ENCODE measurements around the gene RAB44. TPM values are rescaled to one million over a fixed set of nuclear protein-coding genes. Genes with fewer than 3 reads are reported as not detected.
A peak's percentile ranks its signal among the peaks of the same experiment; 100 is the strongest.

Gene RAB44
- total RNA-seq, 1 experiment from 2014 or later = not detected

GRCh38 chr6:36743032-36743431 is 45.4 kb downstream of the RAB44 start:
- Histone ChIP-seq H2BK20ac (ENCODE audit: low read depth, low read length, poor library complexity, severe bottlenecking) (no peak overlapping the region), H3K27me3 (ENCODE audit: insufficient read depth, low read length) (no peaks in the 10 kb centered on the region), H3K9ac (ENCODE audit: extremely low read depth, insufficient read length, low read length) (no peak overlapping the region), H2AK5ac (ENCODE audit: insufficient read length, low read length) (no peak overlapping the region), H2BK12ac (ENCODE audit: insufficient read length, low read depth, low read length) (no peak overlapping the region), H4K20me1 (ENCODE audit: control insufficient read depth, insufficient read depth, insufficient read length) (no peaks in the 10 kb centered on the region), H4K8ac (replicated peaks; ENCODE audit: insufficient read length, low read depth, low read length) (no peak overlapping the region), H3K27ac (ENCODE audit: insufficient read length, low read depth, low read length) (no peak overlapping the region), H3T11ph (ENCODE audit: low read length) (no peak overlapping the region), H2BK15ac (ENCODE audit: low read depth, low read length) (no peak overlapping the region), H4K5ac (ENCODE audit: insufficient read length, low read depth, low read length) (no peak overlapping the region), H3K23ac (ENCODE audit: insufficient read length, low read depth, low read length) (no peak overlapping the region), H3K23me2 (ENCODE audit: insufficient read length, low read depth, low read length, poor library complexity, severe bottlenecking) (no peaks in the 10 kb centered on the region), H4K91ac (ENCODE audit: insufficient read length, low read depth, low read length) (no peak overlapping the region), H3K9me3 (ENCODE audit: control insufficient read depth, low read depth, low read length) (no peaks in the 10 kb centered on the region), H3K4me1 (ENCODE audit: insufficient read depth, low read length) (no peaks in the 10 kb centered on the region), H3K79me2 (ENCODE audit: insufficient read depth, low read length) (no peaks in the 10 kb centered on the region), H3K18ac (ENCODE audit: insufficient read length, low read depth, low read length) (no peak overlapping the region), H3K14ac (ENCODE audit: insufficient read depth, low read length) (no peak overlapping the region), H3K56ac (ENCODE audit: insufficient read length, low read depth, low read length) (no peak overlapping the region), H3K4me2 (ENCODE audit: insufficient read depth, insufficient read length, low read length) (no peak overlapping the region), H3K79me1 (ENCODE audit: insufficient read depth, low read depth, low read length, poor library complexity, severe bottlenecking) (no peaks in the 10 kb centered on the region), H2BK120ac (ENCODE audit: low read depth, low read length, poor library complexity, severe bottlenecking) (no peak overlapping the region), H2AFZ (ENCODE audit: low read length) (no peak overlapping the region), H2BK5ac (ENCODE audit: insufficient read length, low read length) (no peak overlapping the region), H3K4ac (ENCODE audit: low read depth, low read length) (no peak overlapping the region)
- no peaks in the 10 kb centered on the region for H3K36me3 Mint-ChIP-seq (ENCODE audit: insufficient read depth in 1 of 3, low read depth in 3 of 3)
- no CpG with 5 or more reads among the region's 5 CpGs for WGBS (ENCODE audit: extremely low coverage, insufficient read length, low lambda C conversion rate)
- peaks cover 6 to 7% of the 10 kb centered on the region in 2 experiments for H3K4me1 Mint-ChIP-seq
- no peak for TF ChIP-seq CTCF (conservative IDR thresholded peaks at IDR 0.05)
- H3K27ac Mint-ChIP-seq = peak overlapping the region in 1 of 3 experiments; percentile 12; a peak in 2 of 7 replicates
- H3K9me3 Mint-ChIP-seq = no peaks in the 10 kb centered on the region; a peak in 1 of 5 replicates
- no peaks in the 10 kb centered on the region for H3K27me3 Mint-ChIP-seq (ENCODE audit: low read depth)
- DNase-seq = no peak
- no peak overlapping the region for H3K4me3 Mint-ChIP-seq
